ENCODE measurements around the gene TEKT2.

The TEKT2 gene

GRCh38 chr1:36040238-36040637 is 43.7 kb upstream of the TEKT2 start:
- TF ChIP-seq EZH2phosphoT487 (IDR thresholded peaks at IDR 0.05; ENCODE audit: borderline replicate concordance, low read length) (no peak), CTCF (IDR thresholded peaks at IDR 0.05; ENCODE audit: low read depth, low read length, poor library complexity, severe bottlenecking) (no peak)

GRCh38 chr1:36051821-36052220 is 32.1 kb upstream of the TEKT2 start:
- Histone ChIP-seq H3K4me3 (ENCODE audit: low read length) (no peak overlapping the region), H3K4me1 (ENCODE audit: control insufficient read depth, low read length) (no peaks in the 10 kb centered on the region), H3K36me3 (ENCODE audit: control insufficient read depth, low read length) (no peaks in the 10 kb centered on the region; the same call in 1 of the 2 replicates), H3K9me2 (replicated peaks; ENCODE audit: control insufficient read depth, low read length) (no peaks in the 10 kb centered on the region), H3K9me3 (ENCODE audit: control insufficient read depth, insufficient read depth, low read length) (no peaks in the 10 kb centered on the region), H3K27me3 (ENCODE audit: control insufficient read depth, low read length) (no peaks in the 10 kb centered on the region), H4K20me1 (ENCODE audit: control insufficient read depth, insufficient read depth, low read depth, low read length) (no peaks in the 10 kb centered on the region), H3K27ac (ENCODE audit: low read depth, low read length) (no peak overlapping the region), H3K4me2 (ENCODE audit: low read length) (no peak overlapping the region), H3F3A (ENCODE audit: control insufficient read depth, insufficient read depth) (no peaks in the 10 kb centered on the region), H3K79me2 (ENCODE audit: control insufficient read depth, low read length) (no peaks in the 10 kb centered on the region)
- TF ChIP-seq EZH2phosphoT487 (IDR thresholded peaks at IDR 0.05; ENCODE audit: borderline replicate concordance, low read length) (no peak), CTCF (IDR thresholded peaks at IDR 0.05; ENCODE audit: low read depth, low read length, poor library complexity, severe bottlenecking) (no peak)

More at GRCh38 chr1:36040238-36040637, 43.7 kb upstream of the TEKT2 start:
- Histone ChIP-seq H3F3A (ENCODE audit: control insufficient read depth, insufficient read depth) (no peaks in the 10 kb centered on the region), H3K79me2 (ENCODE audit: control insufficient read depth, low read length) (no peaks in the 10 kb centered on the region), H3K9me3 (ENCODE audit: control insufficient read depth, insufficient read depth, low read length) (no peaks in the 10 kb centered on the region), H3K9me2 (replicated peaks; ENCODE audit: control insufficient read depth, low read length) (no peaks in the 10 kb centered on the region), H3K4me1 (ENCODE audit: control insufficient read depth, low read length) (no peaks in the 10 kb centered on the region), H3K4me3 (ENCODE audit: low read length) (no peak overlapping the region), H3K4me2 (ENCODE audit: low read length) (no peak overlapping the region), H3K27ac (ENCODE audit: low read depth, low read length) (no peak overlapping the region), H4K20me1 (ENCODE audit: control insufficient read depth, insufficient read depth, low read depth, low read length) (no peaks in the 10 kb centered on the region), H3K27me3 (ENCODE audit: control insufficient read depth, low read length) (no peaks in the 10 kb centered on the region), H3K36me3 (ENCODE audit: control insufficient read depth, low read length) (peaks cover 19% of the 10 kb centered on the region)

- no peak overlapping the region for H3K4me2 ChIP-seq (ENCODE audit: low read length)
- H3K27ac ChIP-seq (ENCODE audit: low read depth, low read length): no peak overlapping the region
- H3K4me1 ChIP-seq (ENCODE audit: control insufficient read depth, low read length): no peaks in the 10 kb centered on the region
- no peaks in the 10 kb centered on the region for H3K79me2 ChIP-seq (ENCODE audit: control insufficient read depth, low read length)
- no peaks in the 10 kb centered on the region for H3K9me2 ChIP-seq (replicated peaks; ENCODE audit: control insufficient read depth, low read length)
- no peaks in the 10 kb centered on the region for H4K20me1 ChIP-seq (ENCODE audit: control insufficient read depth, insufficient read depth, low read depth, low read length)
- H3F3A ChIP-seq (ENCODE audit: control insufficient read depth, insufficient read depth): no peaks in the 10 kb centered on the region; the same call in 1 of the 2 replicates
- TF ChIP-seq EZH2phosphoT487 (IDR thresholded peaks at IDR 0.05; ENCODE audit: borderline replicate concordance, low read length) (no peak), CTCF (IDR thresholded peaks at IDR 0.05; ENCODE audit: low read depth, low read length, poor library complexity, severe bottlenecking) (no peak)
- no peak overlapping the region for H3K4me3 ChIP-seq (ENCODE audit: low read length)
- no peaks in the 10 kb centered on the region; the same call in 1 of the 2 replicates for H3K36me3 ChIP-seq (ENCODE audit: control insufficient read depth, low read length)
- no peaks in the 10 kb centered on the region for H3K9me3 ChIP-seq (ENCODE audit: control insufficient read depth, insufficient read depth, low read length)
- no peaks in the 10 kb centered on the region for H3K27me3 ChIP-seq (ENCODE audit: control insufficient read depth, low read length)
Observed at GRCh38 chr1:36053978-36054377, 29.9 kb upstream of the TEKT2 start.
